PC-9 (cell line): ENCODE results near the gene HS3ST3B1. TPM values are rescaled to one million over a fixed set of nuclear protein-coding genes. Genes with fewer than 3 reads are reported as not detected.

Source experiments
- BruUV-seq: library from RNA; stranded (reverse); fragments of 400-500 nt; replicated peaks from 2 replicates; lab custom pipeline; 2021; lab: Mats Ljungman, UMichigan
- CTCF ChIA-PET: fragments of 300-600 bp; sonication (Branson Sonifier 250); formaldehyde crosslinking; loops from one replicate; lab custom pipeline; 2022; ENCODE audit warnings: antibody characterized with exemption; lab: Charles Lee
- POLR2A ChIA-PET: fragments of 300-600 bp; sonication (Branson Sonifier 250); formaldehyde crosslinking; loops from one replicate; lab custom pipeline; 2022; ENCODE audit warnings: antibody characterized with exemption; ENCODE audit not compliant: unreplicated experiment; lab: Charles Lee
- DNase-seq, 2 experiments: peaks; one replicate each; pipeline versions ENCODE4 v3.0.0 to v3.0.0-alpha.2; 2015 to 2022; ENCODE audit warnings: mixed read lengths in 1 of 2
- H2AFZ ChIP-seq: fragments of 200-600 bp; sonication (generic); 2 replicates; pipeline ENCODE4 v1.8.1; 2017; ENCODE audit warnings: antibody characterized with exemption
- H3F3A ChIP-seq: fragments of 200-600 bp; sonication (generic); 2 replicates; pipeline ENCODE4 v1.8.1; 2017; ENCODE audit warnings: antibody characterized with exemption, mild to moderate bottlenecking, low read depth; ENCODE audit not compliant: insufficient read depth
- H3K27ac ChIP-seq: fragments of 200-600 bp; sonication (generic); 2 replicates; pipeline ENCODE4 v1.6.1; 2016; ENCODE audit warnings: mixed run types
- H3K27me3 ChIP-seq: fragments of 200-600 bp; sonication (generic); 2 replicates; pipeline ENCODE4 v1.6.1; 2016; ENCODE audit warnings: low read depth, mixed run types; ENCODE audit not compliant: insufficient read depth
- H3K36me3 ChIP-seq: fragments of 200-600 bp; sonication (generic); 2 replicates; pipeline ENCODE4 v1.6.1; 2016; ENCODE audit warnings: low read depth, mixed run types
- H3K4me1 ChIP-seq: fragments of 200-600 bp; sonication (generic); replicated peaks from 2 replicates; pipeline ENCODE4 v1.6.1; 2016; ENCODE audit warnings: mixed run types; ENCODE audit not compliant: insufficient read depth
- H3K4me2 ChIP-seq: fragments of 200-600 bp; sonication (generic); 2 replicates; pipeline ENCODE4 v1.6.1; 2017; ENCODE audit warnings: mixed run types
- H3K4me3 ChIP-seq: fragments of 200-600 bp; sonication (generic); 2 replicates; pipeline ENCODE4 v1.6.1; 2016; ENCODE audit warnings: mixed run types
- H3K79me2 ChIP-seq: fragments of 200-600 bp; sonication (generic); 2 replicates; pipeline ENCODE4 v1.6.1; 2017; ENCODE audit warnings: low read depth, mixed run types
- H3K9me2 ChIP-seq: fragments of 200-600 bp; sonication (generic); 2 replicates; pipeline ENCODE4 v1.8.1; 2017; ENCODE audit warnings: mild to moderate bottlenecking; ENCODE audit not compliant: insufficient read depth
- H3K9me3 ChIP-seq: fragments of 200-600 bp; sonication (generic); 2 replicates; pipeline ENCODE4 v1.8.1; 2016; ENCODE audit warnings: low read depth; ENCODE audit not compliant: insufficient read depth
- H4K20me1 ChIP-seq: fragments of 200-600 bp; sonication (generic); 2 replicates; pipeline ENCODE4 v1.8.1; 2017; ENCODE audit not compliant: insufficient read depth
- EZH2 ChIP-seq: fragments of 200-600 bp; sonication (generic); IDR thresholded peaks from 2 replicates; pipeline ENCODE4 v1.8.0; 2017; ENCODE audit warnings: antibody characterized with exemption, low read depth
- intact Hi-C: fragments of 100-400 bp; cut with micrococcal nuclease; formaldehyde crosslinking; loops from one replicate; pipeline ENCODE4 v1.10.0; 2022; ENCODE audit not compliant: unreplicated experiment
- total RNA-seq: library from RNA; stranded (reverse); gene quantifications from 2 replicates; pipeline ENCODE4 v1.2.3, GENCODE V29; 2021
- TF ChIP-seq, protein P1 (sequence below): fragments of 200-600 bp; sonication (generic); conservative IDR thresholded peaks from 2 replicates; pipeline ENCODE4 v1.6.1; 2017; ENCODE audit warnings: mixed run types, antibody characterized with exemption, mild to moderate bottlenecking, moderate library complexity

HS3ST3B1 gene
- total RNA-seq, 1 experiment from 2014 or later, result not detected

DNA sequence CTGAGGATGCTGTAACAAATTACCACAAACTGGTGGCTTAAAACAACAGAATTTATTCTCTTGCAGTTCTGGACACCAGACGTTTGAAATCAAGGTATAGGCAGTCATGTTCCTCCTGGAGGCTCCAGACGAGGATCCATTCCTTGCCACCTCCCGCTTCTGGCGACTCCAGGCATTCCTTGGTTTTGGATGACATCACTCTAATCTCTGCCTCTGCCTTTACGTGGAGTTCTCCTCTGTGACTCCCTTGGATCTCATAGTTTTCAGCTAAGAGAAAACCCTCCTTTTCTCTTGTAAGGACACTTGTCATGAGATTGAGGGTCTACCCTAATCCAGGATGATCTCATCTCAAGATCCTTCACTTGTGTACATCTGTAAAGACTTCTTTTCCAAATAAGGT, 31.4 kb upstream of the HS3ST3B1 start:
- intact Hi-C loops, result no loop called here
- Histone ChIP-seq H3K36me3 (no peaks in the 10 kb centered on the region), H2AFZ (no peak overlapping the region), H3K4me3 (no peak overlapping the region), H3K4me1 (no peaks in the 10 kb centered on the region), H3F3A (no peaks in the 10 kb centered on the region), H3K27ac (no peak overlapping the region), H3K9me2 (no peaks in the 10 kb centered on the region), H3K9me3 (no peaks in the 10 kb centered on the region), H3K4me2 (no peak overlapping the region), H3K79me2 (no peaks in the 10 kb centered on the region), H3K27me3 (no peaks in the 10 kb centered on the region), H4K20me1 (no peaks in the 10 kb centered on the region)
- no TSS peak for BruUV-seq
- ChIA-PET POLR2A (no interaction called here), CTCF (no interaction called here)
- no peak for DNase-seq
- TF ChIP-seq, protein P1, sequence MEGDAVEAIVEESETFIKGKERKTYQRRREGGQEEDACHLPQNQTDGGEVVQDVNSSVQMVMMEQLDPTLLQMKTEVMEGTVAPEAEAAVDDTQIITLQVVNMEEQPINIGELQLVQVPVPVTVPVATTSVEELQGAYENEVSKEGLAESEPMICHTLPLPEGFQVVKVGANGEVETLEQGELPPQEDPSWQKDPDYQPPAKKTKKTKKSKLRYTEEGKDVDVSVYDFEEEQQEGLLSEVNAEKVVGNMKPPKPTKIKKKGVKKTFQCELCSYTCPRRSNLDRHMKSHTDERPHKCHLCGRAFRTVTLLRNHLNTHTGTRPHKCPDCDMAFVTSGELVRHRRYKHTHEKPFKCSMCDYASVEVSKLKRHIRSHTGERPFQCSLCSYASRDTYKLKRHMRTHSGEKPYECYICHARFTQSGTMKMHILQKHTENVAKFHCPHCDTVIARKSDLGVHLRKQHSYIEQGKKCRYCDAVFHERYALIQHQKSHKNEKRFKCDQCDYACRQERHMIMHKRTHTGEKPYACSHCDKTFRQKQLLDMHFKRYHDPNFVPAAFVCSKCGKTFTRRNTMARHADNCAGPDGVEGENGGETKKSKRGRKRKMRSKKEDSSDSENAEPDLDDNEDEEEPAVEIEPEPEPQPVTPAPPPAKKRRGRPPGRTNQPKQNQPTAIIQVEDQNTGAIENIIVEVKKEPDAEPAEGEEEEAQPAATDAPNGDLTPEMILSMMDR, result no peak
- TF ChIP-seq EZH2, result no peak

DNA sequence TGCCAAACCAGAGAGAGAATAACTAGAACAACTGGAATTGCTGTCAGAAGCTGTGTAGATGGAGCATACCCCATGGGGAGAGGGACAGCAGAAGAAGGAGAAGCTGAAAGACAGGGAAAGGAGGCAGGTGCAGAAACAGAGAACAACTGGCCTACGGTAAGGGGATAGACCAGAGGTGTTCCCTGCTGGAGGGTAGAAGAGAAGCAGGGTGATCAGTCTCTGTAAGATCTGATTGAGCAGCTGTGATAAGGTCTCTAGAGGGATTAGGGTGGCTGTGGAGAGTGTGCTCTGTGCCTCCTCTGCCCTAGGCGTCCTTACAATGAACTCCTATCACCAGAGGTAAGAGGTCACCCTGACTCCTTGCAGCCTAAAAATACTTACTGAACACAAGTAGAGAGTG, 30.4 kb upstream of the HS3ST3B1 start:
- Histone ChIP-seq H2AFZ (no peak overlapping the region), H3K27ac (no peak overlapping the region), H3K9me3 (no peaks in the 10 kb centered on the region), H3K4me1 (no peaks in the 10 kb centered on the region), H4K20me1 (no peaks in the 10 kb centered on the region), H3K4me2 (no peak overlapping the region), H3F3A (no peaks in the 10 kb centered on the region), H3K79me2 (no peaks in the 10 kb centered on the region), H3K9me2 (no peaks in the 10 kb centered on the region), H3K27me3 (no peaks in the 10 kb centered on the region), H3K36me3 (no peaks in the 10 kb centered on the region), H3K4me3 (no peak overlapping the region)
- no TSS peak for BruUV-seq
- no peak for DNase-seq
- intact Hi-C loops, result no loop called here
- POLR2A ChIA-PET, result interaction anchor here (0.6 kb wide), 1 partner anchor 195 kb away, joined by 4 read pairs; no protein-coding TSS in a partner anchor
- CTCF ChIA-PET, result no interaction called here
- TF ChIP-seq, protein P1, result no peak
- no peak for TF ChIP-seq EZH2

DNA sequence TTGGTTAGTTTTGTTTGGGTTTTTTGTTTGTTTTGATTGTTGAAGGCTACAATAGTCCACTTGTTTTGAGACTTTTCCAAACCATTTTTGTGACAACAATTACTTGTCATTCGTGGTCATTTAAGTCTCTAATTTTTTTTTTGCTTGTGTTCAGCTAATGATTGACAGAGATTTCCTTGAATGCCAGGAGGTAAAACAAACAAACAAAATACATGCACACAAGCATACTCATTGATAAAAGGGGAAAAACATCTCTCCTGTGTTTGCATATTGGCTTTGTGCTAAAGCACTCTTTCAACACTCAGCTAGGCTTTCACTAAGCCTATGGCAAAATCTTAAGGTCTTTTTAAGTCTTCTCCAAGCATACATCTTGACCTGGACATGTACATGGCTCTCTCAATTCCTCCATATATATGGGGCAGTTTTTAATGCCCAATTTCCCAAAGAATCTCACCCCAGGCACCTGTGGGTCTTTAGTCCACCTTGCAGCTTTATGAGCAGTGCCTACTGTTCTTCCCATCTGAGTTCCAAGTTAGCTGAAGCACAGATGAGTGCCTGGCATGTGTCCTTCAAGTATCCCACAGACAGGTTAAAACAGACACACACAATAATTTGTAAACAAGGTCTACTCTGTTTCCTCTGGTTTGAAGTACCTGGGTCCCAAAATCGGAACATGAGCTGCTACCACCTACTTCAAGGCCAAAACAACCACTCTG, 24.2 kb upstream of the HS3ST3B1 start:
- H2AFZ ChIP-seq, result no peak overlapping the region
- no peaks in the 10 kb centered on the region for H3K4me1 ChIP-seq
- no peaks in the 10 kb centered on the region for H3K36me3 ChIP-seq
- no peaks in the 10 kb centered on the region for H3K79me2 ChIP-seq
- peaks cover 12% of the 10 kb centered on the region for H3K27me3 ChIP-seq
- H3K4me3 ChIP-seq, result no peak overlapping the region
- no peaks in the 10 kb centered on the region for H4K20me1 ChIP-seq
- ChIA-PET POLR2A (no interaction called here), CTCF (no interaction called here)
- no peak overlapping the region for H3K4me2 ChIP-seq
- H3K9me2 ChIP-seq, result no peaks in the 10 kb centered on the region
- intact Hi-C loops, result no loop called here
- H3F3A ChIP-seq, result no peaks in the 10 kb centered on the region
- BruUV-seq, result no TSS peak
- no peak for DNase-seq
- no peak overlapping the region for H3K27ac ChIP-seq
- H3K9me3 ChIP-seq, result no peaks in the 10 kb centered on the region
- TF ChIP-seq, protein P1, result no peak
- no peak for TF ChIP-seq EZH2
